ENCODE measurements around the gene MAPK8IP1.

DNA sequence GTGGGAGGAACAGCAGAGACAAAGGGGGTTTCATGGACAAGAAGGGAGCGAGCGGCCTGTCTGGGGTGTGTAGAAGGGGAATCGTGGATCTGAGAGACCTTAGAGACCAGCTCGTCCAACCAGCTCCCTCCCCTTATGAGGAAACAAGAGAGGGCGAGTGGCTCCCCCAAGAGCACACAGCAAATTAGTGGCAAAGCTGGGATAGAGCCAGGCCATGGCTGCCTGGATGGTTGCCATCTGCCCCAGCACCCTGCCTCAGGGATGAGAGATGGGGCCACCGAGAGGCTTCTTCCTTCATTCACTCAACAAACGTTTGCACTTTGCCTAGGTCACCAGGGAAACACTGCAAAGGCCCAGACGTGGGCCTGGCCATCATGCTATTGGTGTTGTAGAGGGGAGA is 4.1 kb downstream of the MAPK8IP1 start:
- TF ChIP-seq, protein P1, sequence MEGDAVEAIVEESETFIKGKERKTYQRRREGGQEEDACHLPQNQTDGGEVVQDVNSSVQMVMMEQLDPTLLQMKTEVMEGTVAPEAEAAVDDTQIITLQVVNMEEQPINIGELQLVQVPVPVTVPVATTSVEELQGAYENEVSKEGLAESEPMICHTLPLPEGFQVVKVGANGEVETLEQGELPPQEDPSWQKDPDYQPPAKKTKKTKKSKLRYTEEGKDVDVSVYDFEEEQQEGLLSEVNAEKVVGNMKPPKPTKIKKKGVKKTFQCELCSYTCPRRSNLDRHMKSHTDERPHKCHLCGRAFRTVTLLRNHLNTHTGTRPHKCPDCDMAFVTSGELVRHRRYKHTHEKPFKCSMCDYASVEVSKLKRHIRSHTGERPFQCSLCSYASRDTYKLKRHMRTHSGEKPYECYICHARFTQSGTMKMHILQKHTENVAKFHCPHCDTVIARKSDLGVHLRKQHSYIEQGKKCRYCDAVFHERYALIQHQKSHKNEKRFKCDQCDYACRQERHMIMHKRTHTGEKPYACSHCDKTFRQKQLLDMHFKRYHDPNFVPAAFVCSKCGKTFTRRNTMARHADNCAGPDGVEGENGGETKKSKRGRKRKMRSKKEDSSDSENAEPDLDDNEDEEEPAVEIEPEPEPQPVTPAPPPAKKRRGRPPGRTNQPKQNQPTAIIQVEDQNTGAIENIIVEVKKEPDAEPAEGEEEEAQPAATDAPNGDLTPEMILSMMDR (optimal IDR thresholded peaks at IDR 0.05 in 1 of 3, IDR thresholded peaks at IDR 0.05 in 1 of 3, conservative IDR thresholded peaks at IDR 0.05 in 1 of 3; ENCODE audit: extremely low read depth in 1 of 3, insufficient read depth in 2 of 3, low read length in 3 of 3) = no peak
- TF ChIP-seq EZH2 (IDR thresholded peaks at IDR 0.05; ENCODE audit: low read length) = no peak

Measured in keratinocyte (primary cell).